HEK293 (cell line): ENCODE measurements around the gene EXOC2.

ENCODE experiments used
- CTCF ChIA-PET: fragments of 350-600 bp; formaldehyde crosslinking; extraction: SDS; loops from one replicate; lab custom pipeline; 2021; ENCODE audit warnings: antibody characterized with exemption; lab: Yijun Ruan, JAX
- POLR2A ChIA-PET: fragments of 300-600 bp; formaldehyde crosslinking; extraction: SDS; loops from one replicate; lab custom pipeline; 2020; ENCODE audit warnings: antibody characterized with exemption, inconsistent platforms; lab: Yijun Ruan, JAX
- H3K27ac ChIP-seq: fragments of 200-500 bp; sonication (Bioruptor generic); 2 replicates; pipeline ENCODE4 v1.5.1; 2014; ENCODE audit warnings: low read depth, low read length, control low read depth, inconsistent platforms; ENCODE audit errors: extremely low read depth
- H3K36me3 ChIP-seq, 2 experiments: fragments of 200-500 bp in 1 of 2; sonication (Bioruptor generic) in 1 of 2; 1 replicate in 1 of 2; 2 replicates in 1 of 2; pipeline ENCODE4 v1.5.1; 2014 to 2017; ENCODE audit warnings: inconsistent platforms in 2 of 2, low read length in 2 of 2; ENCODE audit not compliant: control insufficient read depth in 2 of 2, insufficient read depth in 1 of 2
- H3K4me1 ChIP-seq: fragments of 200-500 bp; sonication (Bioruptor generic); 2 replicates; pipeline ENCODE4 v1.5.1; 2014; ENCODE audit warnings: mild to moderate bottlenecking, low read length, inconsistent platforms; ENCODE audit not compliant: control insufficient read depth, insufficient read depth
- H3K4me3 ChIP-seq: 2 replicates; pipeline ENCODE4 v1.5.1; 2011; ENCODE audit warnings: low read depth, mild to moderate bottlenecking, control low read depth, low read length, moderate library complexity
- H3K9me3 ChIP-seq: fragments of 200-500 bp; sonication (Bioruptor generic); 2 replicates; pipeline ENCODE4 v1.5.1; 2014; ENCODE audit warnings: low read depth, low read length, inconsistent platforms; ENCODE audit not compliant: control insufficient read depth, insufficient read depth
- AEBP2 ChIP-seq: fragments of 450-650 bp; formaldehyde crosslinking; IDR thresholded peaks from 2 replicates; pipeline ENCODE4 v1.5.1; 2016; ENCODE audit warnings: missing biosample characterization, missing genetic modification characterization, borderline replicate concordance
- HIC1 ChIP-seq: fragments of 450-650 bp; formaldehyde crosslinking; IDR thresholded peaks from 2 replicates; pipeline ENCODE4 v1.5.1; 2016; ENCODE audit warnings: missing biosample characterization, missing genetic modification characterization
- HOXC10 ChIP-seq: sonication (generic); formaldehyde crosslinking; IDR thresholded peaks from 2 replicates; pipeline ENCODE4 v1.8.1; 2023; ENCODE audit warnings: mild to moderate bottlenecking, missing genetic modification reagents
- INSM2 ChIP-seq: fragments of 450-650 bp; formaldehyde crosslinking; IDR thresholded peaks from 2 replicates; pipeline ENCODE4 v1.5.1; 2016; ENCODE audit warnings: missing biosample characterization, missing genetic modification characterization
- KLF10 ChIP-seq: fragments of 450-650 bp; IDR thresholded peaks from 2 replicates; pipeline ENCODE4 v1.5.1; 2018; ENCODE audit warnings: missing biosample characterization, mild to moderate bottlenecking, missing genetic modification characterization
- PRDM10 ChIP-seq: fragments of 450-650 bp; formaldehyde crosslinking; IDR thresholded peaks from 2 replicates; pipeline ENCODE4 v1.5.1; 2016; ENCODE audit warnings: missing biosample characterization, missing genetic modification characterization
- ZBTB10 ChIP-seq: fragments of 450-650 bp; formaldehyde crosslinking; IDR thresholded peaks from 2 replicates; pipeline ENCODE4 v1.5.1; 2016; ENCODE audit warnings: missing biosample characterization, missing genetic modification characterization
- ZBTB49 ChIP-seq: fragments of 450-650 bp; formaldehyde crosslinking; IDR thresholded peaks from 2 replicates; pipeline ENCODE4 v1.5.1; 2016; ENCODE audit warnings: missing biosample characterization, missing genetic modification characterization, low read depth
- ZNF133 ChIP-seq: fragments of 450-650 bp; formaldehyde crosslinking; IDR thresholded peaks from 2 replicates; pipeline ENCODE4 v1.5.1; 2016; ENCODE audit warnings: missing biosample characterization, missing genetic modification characterization
- ZNF221 ChIP-seq: fragments of 450-650 bp; formaldehyde crosslinking; IDR thresholded peaks from 2 replicates; pipeline ENCODE4 v1.5.1; 2017; ENCODE audit warnings: missing biosample characterization, missing genetic modification characterization, borderline replicate concordance
- ZNF223 ChIP-seq: fragments of 450-650 bp; formaldehyde crosslinking; IDR thresholded peaks from 2 replicates; pipeline ENCODE4 v1.5.1; 2016; ENCODE audit warnings: missing biosample characterization, missing genetic modification characterization
- ZNF280D ChIP-seq: fragments of 450-650 bp; formaldehyde crosslinking; IDR thresholded peaks from 2 replicates; pipeline ENCODE4 v1.5.1; 2016; ENCODE audit warnings: missing biosample characterization, missing genetic modification characterization
- ZNF571 ChIP-seq: fragments of 450-650 bp; formaldehyde crosslinking; IDR thresholded peaks from 2 replicates; pipeline ENCODE4 v1.5.0; 2017; ENCODE audit warnings: missing biosample characterization, missing genetic modification characterization
- ZNF610 ChIP-seq: fragments of 450-650 bp; formaldehyde crosslinking; IDR thresholded peaks from 2 replicates; pipeline ENCODE4 v1.5.1; 2016; ENCODE audit warnings: missing biosample characterization, missing genetic modification characterization, borderline replicate concordance
- ZNF658 ChIP-seq: fragments of 450-650 bp; formaldehyde crosslinking; IDR thresholded peaks from 2 replicates; pipeline ENCODE4; 2016; ENCODE audit warnings: missing biosample characterization, missing genetic modification characterization
- ZSCAN4 ChIP-seq: fragments of 450-650 bp; formaldehyde crosslinking; IDR thresholded peaks from 2 replicates; pipeline ENCODE4 v1.5.1; 2017; ENCODE audit warnings: missing biosample characterization, missing genetic modification characterization

The EXOC2 gene

GRCh38 chr6:508614-509013, 184.3 kb downstream of the EXOC2 start:
- CTCF ChIA-PET = no interaction called here
- Histone ChIP-seq H3K27ac (no peak overlapping the region), H3K9me3 (no peaks in the 10 kb centered on the region), H3K4me1 (no peaks in the 10 kb centered on the region), H3K4me3 (no peak overlapping the region), H3K36me3 (peaks cover 0 to 10% of the 10 kb centered on the region in 2 experiments; a peak in 1 of 3 replicates)
- POLR2A ChIA-PET = no interaction called here
- TF ChIP-seq ZNF221 (no peak), ZNF223 (tag by site-specific recombination) (no peak), ZBTB10 (no peak), ZBTB49 (tag by site-specific recombination) (no peak), ZNF280D (no peak), INSM2 (tag by site-specific recombination) (no peak), ZSCAN4 (tag by site-specific recombination) (no peak), PRDM10 (tag by site-specific recombination) (no peak), ZNF658 (tag by site-specific recombination) (no peak)

GRCh38 chr6:508006-508405, 184.9 kb downstream of the EXOC2 start:
- no peaks in the 10 kb centered on the region for H3K4me1 ChIP-seq
- TF ChIP-seq HOXC10 (CRISPR knock-in tag) (no peak), ZNF133 (tag by site-specific recombination) (no peak), ZNF571 (tag by site-specific recombination) (no peak), ZNF610 (tag by site-specific recombination) (no peak), AEBP2 (tag by site-specific recombination) (no peak), HIC1 (no peak), KLF10 (no peak)

More at GRCh38 chr6:508006-508405, 184.9 kb downstream of the EXOC2 start:
- no peaks in the 10 kb centered on the region for H3K9me3 ChIP-seq
- ChIA-PET POLR2A (no interaction called here), CTCF (no interaction called here)
- no peak overlapping the region for H3K27ac ChIP-seq
- H3K36me3 ChIP-seq = peaks cover 0 to 9% of the 10 kb centered on the region in 2 experiments; a peak in 1 of 3 replicates
- H3K4me3 ChIP-seq = no peak overlapping the region
